ENCODE data around the gene CLIC1.
"Not testable (repeated sequence)": the region's sequence is repeated elsewhere in the genome, so short reads cannot be mapped to it uniquely, and the experiment has no call there.

The CLIC1 gene

GRCh38 chr6:31721351-31722020 lies 14.8 kb downstream of the CLIC1 start, which contains the start of gene LY6G6C:
TSS of gene LY6G6C (minus strand) at chr6:31721746. CDS start at chr6:31721679, 67 bp downstream.
- DNase-seq = no peak

- DNase-seq = no peak
Observed at GRCh38 chr6:31720196-31720770, 16.0 kb downstream of the CLIC1 start.

DNA sequence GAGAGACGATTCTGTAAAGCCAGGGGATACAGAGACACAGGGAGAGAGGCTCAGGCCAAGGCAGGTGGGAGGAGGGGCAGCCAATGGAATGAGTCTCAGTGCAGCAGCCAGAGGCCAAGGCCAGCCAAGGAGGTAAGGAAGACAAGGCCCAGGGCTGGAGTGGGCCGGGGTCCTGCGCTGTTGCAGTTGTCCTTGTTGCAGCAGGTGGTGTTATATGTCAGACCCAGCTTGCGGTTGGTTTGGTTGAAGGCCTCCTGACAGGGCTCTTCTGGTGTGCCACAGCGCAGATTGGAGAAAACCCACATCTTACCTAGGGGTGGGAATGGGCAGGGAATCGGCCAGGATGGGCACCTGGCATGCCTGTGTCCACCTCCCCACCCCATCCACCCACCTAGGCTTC lies 17.3 kb downstream of the CLIC1 start:
- DNase-seq = no peak

GRCh38 chr6:31718265-31718664 lies 18.1 kb downstream of the CLIC1 start:
- no peak for DNase-seq

GRCh38 chr6:31717499-31718222 lies 18.7 kb downstream of the CLIC1 start:
- DNase-seq = no peak

- DNase-seq = no peak
Observed at GRCh38 chr6:31715022-31715958, 21.0 kb downstream of the CLIC1 start, which contains the start of gene LY6G6D. TSS of gene LY6G6D (plus strand) at chr6:31715348. CDS start at chr6:31715356, 8 bp downstream.

DNA sequence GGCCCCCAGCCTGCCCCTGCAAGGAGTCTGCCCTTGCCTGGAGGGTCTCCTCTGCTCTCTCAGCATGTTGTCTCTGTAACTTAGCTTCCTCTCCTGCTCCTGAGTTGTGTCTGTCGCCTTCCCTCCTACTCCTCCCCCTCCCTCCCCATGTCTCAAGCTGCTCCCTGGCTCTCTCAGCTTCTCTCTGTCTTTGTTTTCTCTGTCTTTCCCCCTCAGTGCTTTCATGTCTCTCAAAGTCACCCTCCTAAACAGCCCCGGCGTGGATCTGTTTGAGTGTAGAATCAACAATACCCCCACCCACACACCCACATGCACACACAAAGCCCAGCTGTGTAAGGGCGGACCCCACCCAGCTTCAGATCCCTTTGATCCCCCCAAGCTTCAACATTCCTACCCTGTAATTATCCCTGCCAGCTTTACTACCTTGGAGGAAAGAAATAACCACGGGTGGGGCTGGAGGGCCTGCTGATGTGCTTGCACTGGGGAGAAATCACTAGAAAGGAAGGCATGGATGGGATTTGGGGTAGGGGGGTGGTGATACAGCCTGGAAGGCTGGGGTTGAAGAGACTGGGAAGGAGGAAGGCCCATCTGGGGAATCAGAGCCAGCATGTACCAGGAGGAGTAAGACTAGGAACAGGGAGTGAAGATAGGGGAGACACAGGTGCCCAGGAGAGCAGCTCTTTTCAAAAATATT lies 22.2 kb downstream of the CLIC1 start:
- DNase-seq = peak; percentile 41

DNA sequence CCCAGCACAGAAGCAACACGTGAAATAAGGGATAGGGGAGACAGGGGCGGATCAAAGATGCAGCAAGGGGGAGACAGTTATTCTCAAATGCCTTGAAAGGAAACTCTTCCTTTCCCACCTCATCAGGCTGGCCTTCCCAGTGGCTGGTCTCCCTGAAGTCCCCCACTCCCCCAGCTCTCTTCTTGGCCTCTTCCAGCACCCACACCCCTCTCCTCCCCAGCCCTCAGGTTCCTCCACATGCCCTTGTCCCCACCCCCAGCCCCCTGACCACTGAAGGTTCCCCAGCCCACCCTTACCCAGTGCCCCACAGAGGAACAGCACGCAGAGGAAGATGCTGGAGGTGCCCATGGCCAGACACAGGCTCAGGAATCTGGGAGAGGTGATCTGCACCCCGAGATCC lies 22.9 kb downstream of the CLIC1 start:
- no peak for DNase-seq

DNA sequence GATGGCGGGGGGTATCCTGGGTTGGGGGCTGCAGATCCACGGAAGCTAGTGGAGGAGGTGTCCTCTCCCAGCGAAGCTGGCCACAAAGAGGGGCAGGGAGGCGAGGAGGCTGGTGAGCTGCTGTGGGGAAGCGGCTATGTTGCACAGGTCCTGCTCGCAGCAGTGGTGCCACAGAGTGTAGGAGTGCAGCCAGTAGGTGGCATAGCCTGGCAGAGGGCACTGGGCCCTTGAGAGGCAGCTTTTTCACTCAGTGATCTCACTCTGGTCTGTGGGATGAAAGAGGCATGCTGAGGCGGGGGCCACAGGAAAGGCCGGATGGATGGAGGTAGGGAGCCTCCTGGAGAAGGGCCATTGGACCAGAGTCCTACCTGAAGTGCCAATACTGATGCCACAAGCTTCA lies 24.0 kb downstream of the CLIC1 start:
- DNase-seq = no peak

- DNase-seq = no peak
Observed at GRCh38 chr6:31711233-31711632, 25.1 kb downstream of the CLIC1 start.

- DNase-seq = no peak
Observed at GRCh38 chr6:31710523-31711219, 25.7 kb downstream of the CLIC1 start.

- DNase-seq = not testable (repeated sequence)
Observed at GRCh38 chr6:31709157-31709556, 27.2 kb downstream of the CLIC1 start.

- DNase-seq = no peak
Observed at GRCh38 chr6:31708224-31708623, 28.1 kb downstream of the CLIC1 start.

GRCh38 chr6:31707701-31708100 lies 28.6 kb downstream of the CLIC1 start:
- no peak for DNase-seq

- no peak for DNase-seq
Observed at GRCh38 chr6:31706599-31706998, 29.7 kb downstream of the CLIC1 start, which contains the start of gene LY6G6F. TSS of gene LY6G6F (plus strand) at chr6:31706866. CDS start at chr6:31706907, 41 bp downstream.

DNA sequence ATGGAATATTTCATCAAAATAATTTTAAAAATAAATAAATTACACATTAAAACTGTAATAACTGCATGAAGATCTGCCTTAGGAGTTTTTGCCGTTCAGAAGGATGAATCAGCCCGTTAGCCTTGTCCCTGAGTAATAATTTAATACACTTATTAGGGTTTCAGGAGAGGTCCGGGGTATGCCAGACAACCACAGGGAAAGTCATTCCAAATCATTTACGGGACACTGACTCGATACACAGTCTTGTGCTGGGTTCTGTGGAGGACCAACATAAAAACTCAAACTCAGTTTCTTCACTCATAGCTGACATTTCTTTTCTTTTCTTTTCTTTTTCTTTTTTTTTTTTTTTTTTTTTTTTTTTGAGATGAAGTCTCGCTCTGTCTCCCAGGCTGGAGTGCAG lies 30.4 kb downstream of the CLIC1 start:
- DNase-seq = no peak

- DNase-seq = peak; percentile 98
Observed at GRCh38 chr6:31702819-31703716, 33.3 kb downstream of the CLIC1 start, which contains the start of gene ABHD16A. TSS of gene ABHD16A (minus strand) at chr6:31703324. CDS start at chr6:31703281, 43 bp downstream.

DNA sequence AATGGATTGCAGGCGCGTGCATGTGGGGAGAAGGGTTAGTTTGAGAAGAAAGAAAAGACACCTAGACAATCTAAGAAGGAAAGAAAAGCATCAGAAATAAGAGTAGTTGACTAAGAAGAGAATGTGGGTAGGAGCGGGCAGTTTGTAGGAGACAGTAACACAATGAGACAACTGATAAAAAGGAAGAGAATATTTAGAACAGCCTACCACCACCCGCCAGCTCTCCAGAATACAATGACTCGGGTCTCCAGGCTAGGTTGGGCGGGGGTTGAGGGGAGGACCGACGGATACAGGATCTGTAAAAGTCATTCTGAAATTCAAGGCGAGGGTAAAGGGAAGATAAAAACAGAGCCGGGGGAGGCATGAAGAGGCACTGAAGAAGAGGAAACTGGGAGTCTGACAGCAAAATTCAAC lies 33.9 kb downstream of the CLIC1 start:
- peak; percentile 40 for DNase-seq

DNA sequence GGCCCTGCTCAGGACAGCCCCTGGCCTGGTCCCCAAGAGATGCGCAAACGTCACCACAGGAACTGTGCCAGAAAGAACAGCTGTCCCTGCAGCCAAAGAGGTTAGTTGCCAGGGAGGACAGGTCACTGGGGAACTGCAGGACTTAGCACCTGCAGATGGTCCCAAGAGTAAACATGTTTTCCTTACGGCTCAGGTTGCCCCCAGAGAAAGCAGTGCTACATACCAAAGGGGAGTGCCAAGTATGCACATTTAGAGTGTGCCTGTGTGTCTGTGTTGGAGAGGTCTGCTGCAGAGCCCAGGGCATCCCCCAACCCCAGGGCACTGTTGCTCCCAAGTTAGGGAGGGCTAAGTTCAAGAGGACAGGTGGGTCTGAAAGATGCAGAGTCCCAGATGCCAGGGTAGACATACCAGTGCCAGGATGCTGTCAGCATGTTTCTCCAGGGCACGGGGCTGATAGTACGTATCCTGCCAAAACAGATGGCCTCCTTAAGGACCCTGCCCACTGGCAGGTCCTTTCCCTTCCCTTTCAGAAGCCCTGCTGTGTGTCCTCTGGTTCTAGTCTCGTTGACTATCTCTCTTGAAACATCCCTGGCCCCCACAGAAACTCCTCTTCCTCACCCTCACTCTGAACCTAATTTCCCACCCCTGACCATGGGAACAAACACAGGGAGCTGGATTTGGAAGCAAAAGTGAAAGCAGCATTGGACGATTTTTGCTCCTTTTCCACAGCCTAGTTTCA lies 34.5 kb downstream of the CLIC1 start:
- peak; percentile 69 for DNase-seq

All from NCI-H146 (cell line).